NK-92 (cell line): ENCODE results near the gene FGGY.
"Not testable (repeated sequence)": the region's sequence is repeated elsewhere in the genome, so short reads cannot be mapped to it uniquely, and the experiment has no call there.

Source experiments
- DNase-seq: peaks from one replicate; lab custom pipeline; 2025; ENCODE audit not compliant: unreplicated experiment; lab: John Stamatoyannopoulos, UW

Gene FGGY

GRCh38 chr1:59285691-59286090, 11.2 kb upstream of the FGGY start:
- no peak for DNase-seq

- DNase-seq = no peak
These were observed 8.8 kb upstream of the FGGY start for GRCh38 chr1:59288046-59288445.

- no peak for DNase-seq
These were observed 7.3 kb upstream of the FGGY start for GRCh38 chr1:59289570-59289969.

- DNase-seq = no peak
These were observed 6.5 kb upstream of the FGGY start for GRCh38 chr1:59290193-59290949.

- no peak for DNase-seq
These were observed 5.3 kb upstream of the FGGY start for GRCh38 chr1:59291561-59291960.

GRCh38 chr1:59292562-59292961, 4.3 kb upstream of the FGGY start:
- DNase-seq = no peak

- DNase-seq = no peak
These were observed 3.7 kb upstream of the FGGY start for GRCh38 chr1:59293206-59293605.

- no peak for DNase-seq
These were observed 3.0 kb upstream of the FGGY start for GRCh38 chr1:59293849-59294248.

GRCh38 chr1:59294423-59294822, 2.5 kb upstream of the FGGY start:
- no peak for DNase-seq

GRCh38 chr1:59295618-59296017, 1.3 kb upstream of the FGGY start:
- DNase-seq = no peak

- DNase-seq = no peak
These were observed 1.2 kb downstream of the FGGY start for GRCh38 chr1:59298026-59298583.

- DNase-seq = no peak
These were observed 1.9 kb downstream of the FGGY start for GRCh38 chr1:59298710-59299346.

- not testable (repeated sequence) for DNase-seq
These were observed 2.8 kb downstream of the FGGY start for GRCh38 chr1:59299670-59300069.

GRCh38 chr1:59302297-59302696, 5.4 kb downstream of the FGGY start:
- DNase-seq = no peak

- no peak for DNase-seq
These were observed 6.0 kb downstream of the FGGY start for GRCh38 chr1:59302871-59303270.

GRCh38 chr1:59305188-59305587, 8.3 kb downstream of the FGGY start:
- DNase-seq = no peak

GRCh38 chr1:59307591-59307990, 10.7 kb downstream of the FGGY start:
- DNase-seq = no peak

- no peak for DNase-seq
These were observed 11.9 kb downstream of the FGGY start for GRCh38 chr1:59308839-59309238.

GRCh38 chr1:59309392-59309791, 12.5 kb downstream of the FGGY start:
- DNase-seq = no peak

- DNase-seq = no peak
These were observed 13.1 kb downstream of the FGGY start for GRCh38 chr1:59309795-59310548.

- no peak for DNase-seq
These were observed 13.8 kb downstream of the FGGY start for GRCh38 chr1:59310549-59311250.
